Measurements from ENCODE around the gene DIDO1. TPM values are rescaled to one million over a fixed set of nuclear protein-coding genes. Genes with fewer than 3 reads are reported as not detected.

DIDO1 gene
- total RNA-seq, 3 donors from 2014 or later (not counting 1 experiment from before 2014, with no cell fraction given) = 79.5 to 116 (median 83.4) TPM

- Mint-ChIP-seq H3K27ac (no peak overlapping the region), H3K27me3 (ENCODE audit: low read depth in 2 of 2) (no peaks in the 10 kb centered on the region), H3K4me1 (peaks cover 5 to 7% of the 10 kb centered on the region in 2 donors), H3K36me3 (peaks cover 7% of the 10 kb centered on the region), H3K9me3 (no peaks in the 10 kb centered on the region), H3K4me3 (no peak overlapping the region)
- H3K36me3 ChIP-seq (ENCODE audit: control insufficient read depth, insufficient read depth, low read length) = peaks cover 82% of the 10 kb centered on the region
- H3K27me3 ChIP-seq (ENCODE audit: control insufficient read depth, insufficient read depth, low read length) = no peaks in the 10 kb centered on the region
- H3K27ac ChIP-seq (ENCODE audit: low read length) = no peak overlapping the region
- ATAC-seq = no peak
- WGBS (ENCODE audit: insufficient coverage) = 91% methylated on average over 25 of the region's 25 CpGs
- H3K4me3 ChIP-seq (ENCODE audit: low read length) = no peak overlapping the region
- peak in 1 of 2 donors; percentile 71 for DNase-seq
- H3K4me1 ChIP-seq (ENCODE audit: control insufficient read depth, insufficient read depth, low read length) = peaks cover 9% of the 10 kb centered on the region
- H3K9me3 ChIP-seq (ENCODE audit: control insufficient read depth, insufficient read depth, low read length) = no peaks in the 10 kb centered on the region
- no peak for TF ChIP-seq CTCF (IDR thresholded peaks at IDR 0.05)
- intact Hi-C loops (cut with micrococcal nuclease) = no loop called here
These were observed 33.7 kb downstream of the DIDO1 start for GRCh38 chr20:62892348-62893304.

- TF ChIP-seq CTCF (IDR thresholded peaks at IDR 0.05) = no peak
- peaks cover 7% of the 10 kb centered on the region for H3K36me3 Mint-ChIP-seq
- peaks cover 6 to 10% of the 10 kb centered on the region in 2 donors for H3K4me1 Mint-ChIP-seq
- Histone ChIP-seq H3K9me3 (ENCODE audit: control insufficient read depth, insufficient read depth, low read length) (no peaks in the 10 kb centered on the region), H3K4me1 (ENCODE audit: control insufficient read depth, insufficient read depth, low read length) (peaks cover 13% of the 10 kb centered on the region), H3K27me3 (ENCODE audit: control insufficient read depth, insufficient read depth, low read length) (no peaks in the 10 kb centered on the region), H3K36me3 (ENCODE audit: control insufficient read depth, insufficient read depth, low read length) (peaks cover 93% of the 10 kb centered on the region), H3K27ac (ENCODE audit: low read length) (no peak overlapping the region), H3K4me3 (ENCODE audit: low read length) (no peak overlapping the region)
- peak in 1 of 3 donors; percentile 29 for ATAC-seq
- H3K9me3 Mint-ChIP-seq = no peaks in the 10 kb centered on the region
- no peak overlapping the region for H3K27ac Mint-ChIP-seq
- peak in 1 of 2 donors; percentile 72 for DNase-seq
- H3K4me3 Mint-ChIP-seq = no peak overlapping the region
- no peaks in the 10 kb centered on the region for H3K27me3 Mint-ChIP-seq (ENCODE audit: low read depth in 2 of 2)
- intact Hi-C loops (cut with micrococcal nuclease) = no loop called here
- 75% methylated on average over 15 of the region's 15 CpGs for WGBS (ENCODE audit: insufficient coverage)
These were observed 35.2 kb downstream of the DIDO1 start for GRCh38 chr20:62891111-62891510.

- Mint-ChIP-seq H3K9me3 (no peaks in the 10 kb centered on the region), H3K27ac (no peak overlapping the region), H3K36me3 (peaks cover 7% of the 10 kb centered on the region), H3K4me1 (peaks cover 6 to 9% of the 10 kb centered on the region in 2 donors), H3K27me3 (ENCODE audit: low read depth in 2 of 2) (no peaks in the 10 kb centered on the region), H3K4me3 (no peak overlapping the region)
- 96% methylated on average over 7 of the region's 7 CpGs for WGBS (ENCODE audit: insufficient coverage)
- DNase-seq (no peak), ATAC-seq (no peak)
- TF ChIP-seq CTCF (IDR thresholded peaks at IDR 0.05) = no peak
- intact Hi-C loops (cut with micrococcal nuclease) = no loop called here
- Histone ChIP-seq H3K4me1 (ENCODE audit: control insufficient read depth, insufficient read depth, low read length) (peaks cover 13% of the 10 kb centered on the region), H3K27me3 (ENCODE audit: control insufficient read depth, insufficient read depth, low read length) (no peaks in the 10 kb centered on the region), H3K4me3 (ENCODE audit: low read length) (no peak overlapping the region), H3K27ac (ENCODE audit: low read length) (no peak overlapping the region), H3K36me3 (ENCODE audit: control insufficient read depth, insufficient read depth, low read length) (peaks cover 86% of the 10 kb centered on the region), H3K9me3 (ENCODE audit: control insufficient read depth, insufficient read depth, low read length) (no peaks in the 10 kb centered on the region)
These were observed 35.9 kb downstream of the DIDO1 start for GRCh38 chr20:62890444-62890843.
